Endothelial cell of umbilical vein (primary cell): ENCODE data around the gene SORCS3. TPM values are rescaled to one million over a fixed set of nuclear protein-coding genes. Genes with fewer than 3 reads are reported as not detected.

Source experiments
- BruUV-seq: library from RNA; stranded (reverse); fragments of 400-500 nt; replicated peaks from 2 replicates; lab custom pipeline; 2021; lab: Mats Ljungman, UMichigan
- CTCF ChIA-PET: fragments of 300-600, 350-600 bp; sonication (Branson Sonifier 250); formaldehyde crosslinking; loops from one replicate; lab custom pipeline; 2021; ENCODE audit warnings: antibody characterized with exemption, inconsistent platforms; lab: Charles Lee
- POLR2A ChIA-PET: fragments of 300-600, 350-600 bp; sonication (Branson Sonifier 250); formaldehyde crosslinking; loops from one replicate; lab custom pipeline; 2021; ENCODE audit warnings: antibody characterized with exemption, inconsistent platforms; lab: Charles Lee
- DNase-seq: peaks from one replicate; pipeline ENCODE4 v3.0.0-alpha.2; 2011; ENCODE audit warnings: low read depth, low spot score
- FAIRE-seq: peaks from 2 replicates; lab custom pipeline; 2011; peaks lifted over from hg19 to GRCh38; lab: Jason Lieb, UNC
- H2AFZ ChIP-seq: 2 replicates; pipeline ENCODE4 v1.6.0; 2012; ENCODE audit warnings: low read depth, low read length, control low read depth, inconsistent platforms
- H3K27ac ChIP-seq: 2 replicates; pipeline ENCODE4 v1.5.1; 2011; ENCODE audit warnings: low read depth, mild to moderate bottlenecking, control low read depth, low read length, moderate library complexity; ENCODE audit not compliant: insufficient read depth
- H3K27me3 ChIP-seq, 2 experiments: 2 replicates each; pipeline versions ENCODE4 v1.6.0 to v1.6.1; 2011; ENCODE audit warnings: low read length in 2 of 2, mixed read lengths in 1 of 2; ENCODE audit not compliant: control insufficient read depth in 2 of 2, insufficient read depth in 2 of 2
- H3K36me3 ChIP-seq, 2 experiments: 2 replicates in 1 of 2; 3 replicates in 1 of 2; pipeline ENCODE4 v1.5.1; 2011; ENCODE audit warnings: low read length in 2 of 2, mild to moderate bottlenecking in 1 of 2, moderate library complexity in 1 of 2; ENCODE audit not compliant: control insufficient read depth in 2 of 2, insufficient read depth in 2 of 2; ENCODE audit errors: extremely low read depth in 1 of 2
- H3K4me1 ChIP-seq: 3 replicates; pipeline ENCODE4 v1.5.1; 2011; ENCODE audit warnings: mild to moderate bottlenecking, low read length; ENCODE audit not compliant: control insufficient read depth, insufficient read depth; ENCODE audit errors: extremely low read depth
- H3K4me2 ChIP-seq: 2 replicates; pipeline ENCODE4 v1.6.1; 2011; ENCODE audit warnings: low read length, control low read depth, mixed read lengths; ENCODE audit not compliant: insufficient read depth
- H3K4me3 ChIP-seq, 3 experiments: fragments of 200-600 bp in 1 of 3; sonication (generic), shearing (Covaris generic) in 1 of 3; replicated peaks in 1 of 3; 2 replicates each; pipeline ENCODE4 v1.5.1; 2011 to 2016; ENCODE audit warnings: control low read depth in 3 of 3, low read length in 3 of 3, mild to moderate bottlenecking in 2 of 3, inconsistent platforms in 1 of 3, low read depth in 1 of 3, moderate library complexity in 1 of 3; ENCODE audit not compliant: insufficient read depth in 1 of 3
- H3K79me2 ChIP-seq: 2 replicates; pipeline ENCODE4 v1.6.0; 2012; ENCODE audit warnings: low read length, inconsistent platforms; ENCODE audit not compliant: control insufficient read depth, insufficient read depth
- H3K9ac ChIP-seq: replicated peaks from 2 replicates; pipeline ENCODE3; 2011; ENCODE audit warnings: low read length, control low read depth; ENCODE audit not compliant: insufficient read depth; ENCODE audit errors: extremely low read depth
- H3K9me1 ChIP-seq: replicated peaks from 3 replicates; pipeline ENCODE4 v1.6.0; 2011; ENCODE audit warnings: mild to moderate bottlenecking, low read length; ENCODE audit not compliant: control insufficient read depth, insufficient read depth; ENCODE audit errors: extremely low read depth
- H3K9me3 ChIP-seq: replicated peaks from 2 replicates; pipeline ENCODE4 v1.5.1; 2012; ENCODE audit warnings: low read length, inconsistent platforms; ENCODE audit not compliant: control insufficient read depth, insufficient read depth
- H4K20me1 ChIP-seq: replicated peaks from 2 replicates; pipeline ENCODE3; 2011; ENCODE audit warnings: mild to moderate bottlenecking, low read length; ENCODE audit not compliant: control insufficient read depth, insufficient read depth; ENCODE audit errors: extremely low read depth
- EZH2 ChIP-seq: IDR thresholded peaks from 2 replicates; pipeline ENCODE4 v1.6.1; 2012; ENCODE audit warnings: borderline replicate concordance, low read depth, mild to moderate bottlenecking, moderate library complexity, low read length, inconsistent platforms; ENCODE audit not compliant: severe bottlenecking
- FOS ChIP-seq: IDR thresholded peaks from 2 replicates; pipeline ENCODE4 v1.6.1; 2011; ENCODE audit warnings: mild to moderate bottlenecking, low read length, moderate library complexity, borderline replicate concordance; ENCODE audit not compliant: insufficient read depth
- GATA2 ChIP-seq: IDR thresholded peaks from 2 replicates; pipeline ENCODE4 v1.7.0; 2011; ENCODE audit warnings: low read depth, mild to moderate bottlenecking, moderate library complexity, mixed read lengths, low read length; ENCODE audit not compliant: insufficient read length, insufficient read depth
- JUN ChIP-seq: IDR thresholded peaks from 2 replicates; pipeline ENCODE4 v1.6.1; 2011; ENCODE audit warnings: borderline replicate concordance, low read depth; ENCODE audit not compliant: insufficient read length, insufficient read depth
- MYC ChIP-seq: IDR thresholded peaks from one replicate; pipeline ENCODE4 v1.6.1; 2011; ENCODE audit warnings: mild to moderate bottlenecking, low read depth, low read length
- POLR2A ChIP-seq: IDR thresholded peaks from 2 replicates; pipeline ENCODE4 v1.6.1; 2012; ENCODE audit warnings: low read depth, mild to moderate bottlenecking, control low read depth, low read length
- POLR2AphosphoS5 ChIP-seq: IDR thresholded peaks from 2 replicates; pipeline ENCODE4 v1.6.1; 2012; ENCODE audit warnings: low read depth, mild to moderate bottlenecking, control low read depth, low read length, moderate library complexity; ENCODE audit not compliant: insufficient read depth
- dilution Hi-C: fragments of 300-500 bp; cut with MboI; formaldehyde crosslinking; loops from one replicate; pipeline ENCODE4 v1.15.0; 2019; ENCODE audit warnings: low sequenced_read_pairs; ENCODE audit not compliant: extremely low pct_ligation_motif_present
- intact Hi-C: fragments of 100-400 bp; cut with micrococcal nuclease; formaldehyde crosslinking; loops from one replicate; pipeline ENCODE4 v1.10.0; 2022
- polyA plus RNA-seq, 4 experiments: library from polyadenylated mRNA; depleted of rRNA in 3 of 4; stranded (reverse) in 3 of 4; unstranded in 1 of 4; fragments of >200 nt; gene quantifications; 2 replicates each; pipeline versions ENCODE4 v1.2.1 to v1.2.3, GENCODE V29; 2011 to 2012; ENCODE audit warnings: missing spikeins in 1 of 4
- total RNA-seq: library from RNA; stranded (reverse); gene quantifications from 2 replicates; pipeline ENCODE4 v1.2.3, GENCODE V29; 2021
- TF ChIP-seq, protein P1 (sequence below), 2 donors: IDR thresholded peaks; 1 replicate in 1 of 2; 2 replicates in 1 of 2; pipeline ENCODE4 v1.5.1; 2011; ENCODE audit warnings: low read length in 2 of 2, mild to moderate bottlenecking in 2 of 2, moderate library complexity in 2 of 2, control low read depth in 1 of 2, inconsistent platforms in 1 of 2, low read depth in 1 of 2; ENCODE audit not compliant: insufficient read depth in 1 of 2; ENCODE audit errors: extremely low read depth in 1 of 2
- TF ChIP-seq, protein P2 (sequence below): IDR thresholded peaks from 2 replicates; pipeline ENCODE4 v1.6.1; 2011; ENCODE audit not compliant: insufficient read depth, insufficient read length

Gene SORCS3
- total and polyA plus RNA-seq, 2 donors (not counting 3 experiments of a cell fraction or from before 2014, with no cell fraction given): not detected

DNA sequence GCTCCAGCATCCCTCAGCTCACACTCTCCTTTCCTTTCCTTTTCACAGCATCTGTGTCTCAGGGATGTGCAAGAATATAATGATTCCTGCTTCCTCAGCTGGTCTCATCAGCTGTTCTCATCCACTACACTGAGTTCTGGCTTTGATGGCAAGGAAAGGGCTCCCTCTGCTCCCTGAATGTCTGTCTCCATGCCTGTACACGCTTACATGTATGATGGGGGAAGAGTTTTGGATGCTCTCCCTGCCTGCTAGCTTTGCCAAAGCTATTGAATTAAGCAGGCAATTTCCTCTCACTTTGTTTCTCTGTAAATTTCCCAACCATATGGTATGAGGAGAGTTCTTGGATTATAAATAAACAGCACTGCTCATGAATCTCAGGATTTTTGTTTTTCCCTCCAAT is 254.5 kb downstream of the SORCS3 start:
- POLR2A ChIA-PET: no interaction called here
- FAIRE-seq: no peak

More for the DNA sequence above, 254.5 kb downstream of the SORCS3 start:
- Histone ChIP-seq H3K4me2 (no peak overlapping the region), H3K4me3 (no peak overlapping the region), H3K9me1 (no peaks in the 10 kb centered on the region), H3K27me3 (no peaks in the 10 kb centered on the region), H3K4me1 (no peaks in the 10 kb centered on the region), H3K9me3 (peaks cover 3% of the 10 kb centered on the region), H2AFZ (no peak overlapping the region), H3K27ac (no peak overlapping the region), H3K9ac (no peak overlapping the region), H3K36me3 (no peaks in the 10 kb centered on the region), H3K79me2 (no peaks in the 10 kb centered on the region), H4K20me1 (no peaks in the 10 kb centered on the region)
- CTCF ChIA-PET: no interaction called here
- no peak for DNase-seq
- no TSS peak for BruUV-seq
- dilution Hi-C loops: no loop called here
- TF ChIP-seq JUN (no peak), MYC (no peak), EZH2 (no peak), FOS (no peak), GATA2 (no peak), POLR2A (no peak), POLR2AphosphoS5 (no peak)
- TF ChIP-seq, protein P1, sequence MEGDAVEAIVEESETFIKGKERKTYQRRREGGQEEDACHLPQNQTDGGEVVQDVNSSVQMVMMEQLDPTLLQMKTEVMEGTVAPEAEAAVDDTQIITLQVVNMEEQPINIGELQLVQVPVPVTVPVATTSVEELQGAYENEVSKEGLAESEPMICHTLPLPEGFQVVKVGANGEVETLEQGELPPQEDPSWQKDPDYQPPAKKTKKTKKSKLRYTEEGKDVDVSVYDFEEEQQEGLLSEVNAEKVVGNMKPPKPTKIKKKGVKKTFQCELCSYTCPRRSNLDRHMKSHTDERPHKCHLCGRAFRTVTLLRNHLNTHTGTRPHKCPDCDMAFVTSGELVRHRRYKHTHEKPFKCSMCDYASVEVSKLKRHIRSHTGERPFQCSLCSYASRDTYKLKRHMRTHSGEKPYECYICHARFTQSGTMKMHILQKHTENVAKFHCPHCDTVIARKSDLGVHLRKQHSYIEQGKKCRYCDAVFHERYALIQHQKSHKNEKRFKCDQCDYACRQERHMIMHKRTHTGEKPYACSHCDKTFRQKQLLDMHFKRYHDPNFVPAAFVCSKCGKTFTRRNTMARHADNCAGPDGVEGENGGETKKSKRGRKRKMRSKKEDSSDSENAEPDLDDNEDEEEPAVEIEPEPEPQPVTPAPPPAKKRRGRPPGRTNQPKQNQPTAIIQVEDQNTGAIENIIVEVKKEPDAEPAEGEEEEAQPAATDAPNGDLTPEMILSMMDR (IDR thresholded peaks at IDR 0.05; ENCODE audit: extremely low read depth in 1 of 2, insufficient read depth in 1 of 2, low read depth in 1 of 2, low read length in 2 of 2): no peak
- TF ChIP-seq, protein P2, sequence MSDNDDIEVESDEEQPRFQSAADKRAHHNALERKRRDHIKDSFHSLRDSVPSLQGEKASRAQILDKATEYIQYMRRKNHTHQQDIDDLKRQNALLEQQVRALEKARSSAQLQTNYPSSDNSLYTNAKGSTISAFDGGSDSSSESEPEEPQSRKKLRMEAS: no peak
- intact Hi-C loops: no loop called here
